ENCODE data around the gene TRAF4. TPM values are rescaled to one million over a fixed set of nuclear protein-coding genes. Genes with fewer than 3 reads are reported as not detected.

TRAF4 gene
- total RNA-seq, 1 donor from 2014 or later: 143 TPM

- Mint-ChIP-seq H3K4me3 (ENCODE audit: unreplicated experiment) (peak overlapping the region; percentile 99), H3K27me3 (ENCODE audit: low read depth, unreplicated experiment) (no peaks in the 10 kb centered on the region), H3K36me3 (ENCODE audit: low read depth, unreplicated experiment) (peaks cover 6% of the 10 kb centered on the region), H3K9me3 (ENCODE audit: unreplicated experiment) (no peaks in the 10 kb centered on the region), H3K4me1 (ENCODE audit: low read depth, unreplicated experiment) (peaks cover 37% of the 10 kb centered on the region), H3K27ac (ENCODE audit: unreplicated experiment) (peak overlapping the region; percentile 90)
- H3K27ac ChIP-seq (ENCODE audit: low read depth, low read length): peak overlapping the region; percentile 51
- H3K4me3 ChIP-seq (ENCODE audit: insufficient read depth, low read depth, low read length): peak overlapping the region; percentile 59
- no peaks in the 10 kb centered on the region for H3K27me3 ChIP-seq (ENCODE audit: insufficient read depth, low read length)
- H2AFZ ChIP-seq (ENCODE audit: low read depth, low read length): no peak overlapping the region
- no peak for FAIRE-seq
- H3K9ac ChIP-seq (ENCODE audit: low read length): peak overlapping the region; percentile 80
- peak overlapping the region; percentile 98 for H3K4me2 ChIP-seq (ENCODE audit: low read length)
- H3K36me3 ChIP-seq (ENCODE audit: insufficient read depth, low read length): peaks cover 35% of the 10 kb centered on the region
- H3K4me1 ChIP-seq (ENCODE audit: insufficient read depth, low read length): peaks cover 48% of the 10 kb centered on the region
- TF ChIP-seq CTCF (IDR thresholded peaks at IDR 0.05; ENCODE audit: insufficient read depth, low read depth, low read length) (no peak), EZH2 (IDR thresholded peaks at IDR 0.05; ENCODE audit: insufficient read depth, low read length) (no peak)
- peak; percentile 57 for DNase-seq (ENCODE audit: low read depth)
- peaks cover 32% of the 10 kb centered on the region for H3K79me2 ChIP-seq (ENCODE audit: insufficient read depth, low read length)
- peaks cover 48% of the 10 kb centered on the region for H4K20me1 ChIP-seq (ENCODE audit: insufficient read depth, low read length)
- no peaks in the 10 kb centered on the region for H3K9me3 ChIP-seq (ENCODE audit: insufficient read depth, low read depth, low read length)
These were observed 18.1 kb upstream of the TRAF4 start for GRCh38 chr17:28725660-28726225.

- peak; percentile 31 for DNase-seq (ENCODE audit: low read depth)
These were observed 17.6 kb upstream of the TRAF4 start, which contains the start of gene TLCD1 for GRCh38 chr17:28726226-28726626. Gene TLCD1 (minus strand): TSS chr17:28726233. CDS start chr17:28726097, 136 bp downstream.

More at GRCh38 chr17:28726226-28726626, 17.6 kb upstream of the TRAF4 start, which contains the start of gene TLCD1:
- FAIRE-seq: no peak
- peaks cover 32% of the 10 kb centered on the region for H3K36me3 ChIP-seq (ENCODE audit: insufficient read depth, low read length)
- peaks cover 27% of the 10 kb centered on the region for H3K79me2 ChIP-seq (ENCODE audit: insufficient read depth, low read length)
- Mint-ChIP-seq H3K4me1 (ENCODE audit: low read depth, unreplicated experiment) (peaks cover 36% of the 10 kb centered on the region), H3K4me3 (ENCODE audit: unreplicated experiment) (peak within 1 kb of the TSS; percentile 99), H3K9me3 (ENCODE audit: unreplicated experiment) (no peaks in the 10 kb centered on the region), H3K36me3 (ENCODE audit: low read depth, unreplicated experiment) (peaks cover 4% of the 10 kb centered on the region), H3K27ac (ENCODE audit: unreplicated experiment) (peak within 1 kb of the TSS; percentile 90), H3K27me3 (ENCODE audit: low read depth, unreplicated experiment) (no peaks in the 10 kb centered on the region)
- peak within 1 kb of the TSS; percentile 52 for H3K27ac ChIP-seq (ENCODE audit: low read depth, low read length)
- peak within 1 kb of the TSS; percentile 67 for H3K4me3 ChIP-seq (ENCODE audit: insufficient read depth, low read depth, low read length)
- H3K9ac ChIP-seq (ENCODE audit: low read length): peak within 1 kb of the TSS; percentile 85
- TF ChIP-seq EZH2 (IDR thresholded peaks at IDR 0.05; ENCODE audit: insufficient read depth, low read length) (no peak), CTCF (IDR thresholded peaks at IDR 0.05; ENCODE audit: insufficient read depth, low read depth, low read length) (no peak)
- peaks cover 48% of the 10 kb centered on the region for H3K4me1 ChIP-seq (ENCODE audit: insufficient read depth, low read length)
- H3K27me3 ChIP-seq (ENCODE audit: insufficient read depth, low read length): no peaks in the 10 kb centered on the region
- peak within 1 kb of the TSS; percentile 73 for H2AFZ ChIP-seq (ENCODE audit: low read depth, low read length)
- H4K20me1 ChIP-seq (ENCODE audit: insufficient read depth, low read length): peaks cover 43% of the 10 kb centered on the region
- H3K9me3 ChIP-seq (ENCODE audit: insufficient read depth, low read depth, low read length): no peaks in the 10 kb centered on the region
- H3K4me2 ChIP-seq (ENCODE audit: low read length): peak within 1 kb of the TSS; percentile 98
